ENCODE results near the gene RPL32.
A peak's percentile ranks its signal among the peaks of the same experiment; 100 is the strongest.
"Not testable (repeated sequence)": the region's sequence is repeated elsewhere in the genome, so short reads cannot be mapped to it uniquely, and the experiment has no call there.

RPL32 gene

GRCh38 chr3:12807601-12808359, 33.6 kb downstream of the RPL32 start:
- no peak for DNase-seq

DNA sequence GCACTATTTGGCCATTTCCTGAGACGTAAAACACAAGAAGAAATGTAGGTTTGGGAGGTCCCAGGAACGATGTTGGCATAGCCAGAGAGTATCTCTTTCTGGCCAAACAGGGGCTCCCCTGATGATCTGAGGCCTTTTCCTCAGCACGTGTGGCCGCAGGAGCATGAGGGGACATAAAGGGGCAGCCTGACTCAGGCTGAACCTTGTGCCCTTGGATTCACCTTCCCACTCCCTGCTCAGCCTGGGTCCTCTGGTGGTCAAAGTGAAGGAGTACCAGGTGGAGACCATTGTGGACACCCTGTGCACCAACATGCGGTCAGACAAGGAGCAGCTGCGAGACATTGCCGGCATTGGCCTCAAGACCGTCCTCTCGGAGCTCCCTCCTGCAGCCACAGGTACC, 34.3 kb downstream of the RPL32 start:
- DNase-seq: no peak

GRCh38 chr3:12803371-12803770, 38.0 kb downstream of the RPL32 start:
- DNase-seq: no peak

DNA sequence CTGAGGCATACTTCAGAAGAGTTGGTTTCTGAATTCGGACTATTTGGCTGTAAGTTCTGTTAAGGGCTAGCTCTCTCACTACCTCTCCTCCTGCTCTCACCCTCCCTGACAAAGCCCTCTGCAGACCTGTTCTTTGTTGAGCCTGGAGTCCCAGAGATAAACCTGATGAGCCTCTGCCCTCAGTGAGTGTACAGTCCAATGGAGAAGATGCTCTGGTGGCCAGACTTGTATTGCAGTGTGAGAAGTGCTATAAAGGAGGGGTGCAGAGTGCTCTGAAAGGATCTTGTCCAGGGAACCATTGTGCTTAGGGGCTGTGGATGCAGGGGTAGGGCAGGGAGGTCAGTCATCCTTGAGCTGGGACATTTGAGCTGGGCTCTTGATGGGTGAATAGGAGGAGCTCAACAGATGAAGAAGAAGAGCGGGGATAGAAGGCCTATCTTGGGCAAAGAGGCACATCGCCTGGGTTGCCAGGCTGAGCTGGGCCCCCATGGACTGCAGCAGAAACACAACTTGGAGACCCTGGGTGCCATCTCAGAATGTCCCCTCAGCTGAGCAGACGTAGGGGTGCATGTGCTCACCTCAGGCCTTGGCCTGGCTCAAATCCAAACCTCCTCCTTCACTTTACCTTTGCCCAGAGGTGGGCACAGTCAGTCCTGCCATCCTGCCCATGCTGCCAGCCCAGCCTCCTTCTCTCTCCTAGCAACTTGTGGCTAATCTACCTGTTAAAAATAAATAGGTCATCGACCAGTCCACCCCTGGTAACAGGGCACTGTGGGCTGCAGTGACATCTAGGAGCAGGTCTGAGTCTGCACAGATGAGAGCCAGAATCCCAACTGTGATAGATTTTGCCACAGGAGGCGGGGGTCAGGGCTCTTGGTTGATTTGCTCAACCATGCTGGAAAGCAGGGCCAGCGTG, 41.6 kb downstream of the RPL32 start:
- DNase-seq: no peak

DNA sequence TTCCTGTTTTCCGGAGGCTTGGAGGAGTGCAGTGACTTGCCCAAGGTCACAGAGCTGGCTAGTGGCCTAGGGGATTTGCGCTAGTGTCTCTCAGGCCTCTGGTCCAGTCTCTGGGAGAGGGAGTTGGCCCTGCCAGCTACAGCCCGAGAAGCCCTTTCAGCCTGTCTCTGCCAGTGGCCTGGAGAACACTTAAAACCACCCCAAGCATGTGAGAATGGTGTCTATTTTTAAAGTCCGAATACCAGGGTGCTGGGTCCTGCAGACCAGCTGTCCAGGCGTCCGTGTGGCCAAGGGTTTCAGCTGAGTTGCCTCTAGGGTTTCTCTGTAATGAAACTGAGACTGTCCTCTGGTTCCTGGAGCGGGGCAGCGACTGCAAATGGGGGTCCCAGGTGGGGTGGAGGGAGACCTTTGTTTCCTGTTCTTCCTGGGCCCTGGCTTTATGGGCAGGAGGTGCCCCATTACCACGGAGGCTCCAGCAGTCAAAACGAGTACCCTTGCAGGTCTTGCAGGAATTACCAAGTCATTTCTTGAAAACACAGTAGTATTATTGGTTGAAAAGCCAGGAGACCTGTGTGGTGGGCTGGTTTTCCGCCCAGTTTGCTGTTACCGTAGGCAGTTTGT, 42.7 kb downstream of the RPL32 start:
- DNase-seq: no peak

- DNase-seq: no peak
Observed at GRCh38 chr3:12797892-12798558, 43.3 kb downstream of the RPL32 start.

GRCh38 chr3:12797124-12797891, 44.1 kb downstream of the RPL32 start:
- no peak for DNase-seq

DNA sequence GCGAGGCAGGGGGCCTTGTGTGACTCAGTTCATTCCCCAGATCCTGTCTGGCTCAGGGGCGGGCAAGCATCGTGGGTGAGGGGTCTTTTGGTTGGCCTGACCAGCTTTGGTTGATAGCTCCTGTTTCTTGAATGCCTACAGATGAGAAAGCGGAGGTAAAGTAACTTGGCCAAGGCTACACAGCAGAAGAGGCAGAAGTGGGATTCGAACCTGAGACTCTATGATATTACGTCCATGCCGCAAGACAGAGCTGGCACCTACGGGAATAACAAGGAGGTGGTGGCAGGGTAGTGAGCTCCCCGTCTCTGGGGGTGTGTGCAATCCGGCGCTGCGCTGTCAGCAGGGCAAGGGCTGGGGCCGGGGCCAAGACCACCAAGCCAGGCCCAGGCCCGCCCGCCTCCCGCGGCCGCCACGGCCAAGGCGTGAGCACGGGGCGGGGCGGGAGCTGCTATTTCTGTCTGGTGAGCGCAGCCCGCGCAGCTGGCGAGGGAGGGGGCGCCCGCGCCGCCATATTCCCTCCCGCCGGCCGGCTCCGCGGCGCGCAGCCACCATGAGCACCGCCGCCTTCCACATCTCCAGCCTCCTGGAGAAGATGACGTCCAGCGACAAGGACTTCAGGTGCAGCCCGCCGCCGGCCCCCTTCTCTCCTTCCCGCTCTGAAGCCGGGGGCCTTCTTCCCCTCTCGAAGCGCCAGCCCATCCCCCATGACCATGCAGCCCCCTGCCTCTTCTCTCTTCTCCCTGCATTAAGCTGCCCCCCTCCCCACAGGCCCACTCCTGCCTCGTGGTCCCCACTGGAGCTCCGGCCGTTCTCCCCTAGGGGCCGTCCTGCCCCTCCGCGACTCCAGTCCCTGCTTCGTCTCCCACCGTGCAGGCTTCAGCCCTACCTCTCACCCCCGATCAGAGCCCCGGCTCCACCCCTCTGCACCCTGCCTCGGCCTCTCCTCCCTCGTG, 44.9 kb downstream of the RPL32 start, which contains the start of gene CAND2:
Gene CAND2 (plus strand): TSS at position 510 of the 953 bp plus-strand sequence. CDS start 41 bp downstream, at position 551.
- DNase-seq: peak; percentile 51

GRCh38 chr3:12793701-12794100, 47.7 kb downstream of the RPL32 start:
- no peak for DNase-seq

- no peak for DNase-seq
Observed at GRCh38 chr3:12791430-12791829, 49.9 kb downstream of the RPL32 start.

- DNase-seq: not testable (repeated sequence)
Observed at GRCh38 chr3:12787967-12788690, 53.2 kb downstream of the RPL32 start.

DNA sequence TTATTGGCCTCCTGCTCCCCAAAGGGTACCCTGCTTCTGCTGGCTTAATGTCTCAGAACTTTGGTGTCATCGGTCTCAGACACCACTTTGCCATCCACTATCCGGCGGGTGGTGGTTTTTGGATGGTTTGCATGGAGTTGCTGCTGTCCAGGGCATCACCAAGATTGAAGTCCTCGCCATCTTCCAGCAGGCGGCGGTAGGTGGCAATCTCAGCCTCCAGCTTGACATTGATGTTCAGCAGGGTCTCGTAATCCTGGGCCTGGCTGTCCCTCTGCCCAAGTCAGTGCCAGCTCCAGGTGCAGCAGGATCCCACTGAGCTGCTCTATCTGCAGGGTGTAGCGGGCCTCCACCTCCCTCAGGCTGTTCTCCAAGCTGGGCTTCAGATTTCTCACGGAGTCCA, 54.0 kb downstream of the RPL32 start:
- DNase-seq: not testable (repeated sequence)

DNA sequence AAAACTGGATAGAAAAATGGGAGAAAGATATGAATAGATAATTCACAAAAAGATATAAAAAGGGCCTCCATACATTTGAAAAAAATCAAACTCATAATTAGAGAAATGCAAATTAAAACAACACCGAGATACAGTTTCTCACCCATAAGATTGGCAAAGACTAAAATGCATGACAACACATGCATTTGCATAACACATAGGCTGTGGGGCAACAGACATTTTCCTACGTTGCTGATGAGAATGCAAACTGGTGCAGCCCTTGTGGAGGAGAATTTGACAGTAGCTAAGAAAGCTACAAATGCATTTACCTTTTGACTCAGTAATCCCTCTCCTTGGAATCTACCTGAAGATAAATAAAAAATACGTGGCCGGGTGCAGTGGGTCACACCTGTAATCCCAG, 56.3 kb downstream of the RPL32 start:
- no peak for DNase-seq

Data from NCI-H774 (cell line).